Suprapubic skin (tissue), 4 donors: ENCODE results near the gene DLL4. TPM values are rescaled to one million over a fixed set of nuclear protein-coding genes. Genes with fewer than 3 reads are reported as not detected.

Experiments
- DNase-seq, 2 donors: peaks; one replicate each; pipeline ENCODE4 v3.0.0-alpha.2; 2019; ENCODE audit warnings: low spot score in 2 of 2
- H3K27ac ChIP-seq: fragments of 200-600 bp; sonication (generic); one replicate; pipeline ENCODE4 v1.5.1; 2019
- H3K27me3 ChIP-seq: fragments of 200-600 bp; sonication (generic); one replicate; pipeline ENCODE4 v1.5.1; 2019
- H3K36me3 ChIP-seq: fragments of 200-600 bp; sonication (generic); one replicate; pipeline ENCODE4 v1.5.1; 2019
- H3K4me1 ChIP-seq: fragments of 200-600 bp; sonication (generic); one replicate; pipeline ENCODE4 v1.5.1; 2019
- H3K4me3 ChIP-seq: fragments of 200-600 bp; sonication (generic); one replicate; pipeline ENCODE4 v1.5.1; 2019; ENCODE audit warnings: mild to moderate bottlenecking
- H3K9me3 ChIP-seq: fragments of 200-600 bp; sonication (generic); one replicate; pipeline ENCODE4 v1.5.1; 2019
- CTCF ChIP-seq, 2 donors: fragments of 200-600 bp in 1 of 2; fragments of 450-650 bp in 1 of 2; sonication (generic) in 1 of 2; IDR thresholded peaks; one replicate each; pipeline ENCODE4 v1.5.1; 2016 to 2019; ENCODE audit warnings: antibody characterized with exemption in 2 of 2, mild to moderate bottlenecking in 1 of 2, moderate library complexity in 1 of 2
- EP300 ChIP-seq: sonication (generic); formaldehyde crosslinking; IDR thresholded peaks from one replicate; pipeline ENCODE4 v1.6.1; 2017; ENCODE audit warnings: antibody characterized with exemption
- POLR2A ChIP-seq, 2 donors: fragments of 450-650 bp; IDR thresholded peaks; one replicate each; pipeline ENCODE4 v1.6.1; 2017; ENCODE audit warnings: antibody characterized with exemption in 2 of 2, mild to moderate bottlenecking in 2 of 2, moderate library complexity in 2 of 2
- POLR2AphosphoS5 ChIP-seq, 3 donors: sonication (generic); formaldehyde crosslinking; IDR thresholded peaks; one replicate each; pipeline ENCODE4 v1.6.1; 2017; ENCODE audit warnings: antibody characterized with exemption in 3 of 3
- WGBS: methylation state at CpG from one replicate; pipeline ENCODE4 v1.1.5; 2018; 5-methylcytosine and 5-hydroxymethylcytosine counted together
- total RNA-seq, 4 donors: library from RNA; depleted of rRNA; stranded (reverse); fragments of >200 nt; gene quantifications; one replicate each; pipeline ENCODE4 v1.1.0, GENCODE V29; 2016

DLL4 gene
- total RNA-seq, 4 donors from 2014 or later: 0.47 to 5.3 (median 2.6) TPM

GRCh38 chr15:40941528-40942336 lies 12.6 kb downstream of the DLL4 start:
- WGBS: 0% methylated on average over 4 of the region's 92 CpGs
- peak in 1 of 2 donors; percentile 89 for DNase-seq
- no peaks in the 10 kb centered on the region for H3K36me3 ChIP-seq
- H3K27ac ChIP-seq: peak overlapping the region; percentile 89
- TF ChIP-seq EP300 (no peak), POLR2A (IDR thresholded peaks at IDR 0.05) (peak in 1 of 2 donors; percentile 31), CTCF (IDR thresholded peaks at IDR 0.05) (peak; percentile 76 to 82)
- no peaks in the 10 kb centered on the region for H3K27me3 ChIP-seq
- H3K4me3 ChIP-seq: peak overlapping the region; percentile 65
- peaks cover 29% of the 10 kb centered on the region for H3K4me1 ChIP-seq
- no peaks in the 10 kb centered on the region for H3K9me3 ChIP-seq

- WGBS: 40% methylated on average over 15 of the region's 15 CpGs
- DNase-seq: no peak
- TF ChIP-seq POLR2AphosphoS5 (IDR thresholded peaks at IDR 0.05) (no peak), EP300 (no peak), CTCF (IDR thresholded peaks at IDR 0.05) (no peak), POLR2A (IDR thresholded peaks at IDR 0.05) (no peak)
- Histone ChIP-seq H3K4me3 (peak overlapping the region; percentile 65), H3K9me3 (no peaks in the 10 kb centered on the region), H3K4me1 (peaks cover 29% of the 10 kb centered on the region), H3K27ac (peak overlapping the region; percentile 89), H3K36me3 (no peaks in the 10 kb centered on the region), H3K27me3 (no peaks in the 10 kb centered on the region)
Observed at GRCh38 chr15:40942337-40942854, 13.3 kb downstream of the DLL4 start.

- Histone ChIP-seq H3K36me3 (no peaks in the 10 kb centered on the region), H3K9me3 (no peaks in the 10 kb centered on the region), H3K4me3 (peak overlapping the region; percentile 65), H3K4me1 (peaks cover 29% of the 10 kb centered on the region), H3K27ac (no peak overlapping the region), H3K27me3 (no peaks in the 10 kb centered on the region)
- no peak for DNase-seq
- no peak for TF ChIP-seq EP300
- no peak for TF ChIP-seq CTCF (IDR thresholded peaks at IDR 0.05)
- TF ChIP-seq POLR2AphosphoS5 (IDR thresholded peaks at IDR 0.05): no peak
- TF ChIP-seq POLR2A (IDR thresholded peaks at IDR 0.05): no peak
- WGBS: 70% methylated on average over 12 of the region's 12 CpGs
Observed at GRCh38 chr15:40942878-40943277, 13.7 kb downstream of the DLL4 start.

- Histone ChIP-seq H3K27me3 (no peaks in the 10 kb centered on the region), H3K36me3 (no peaks in the 10 kb centered on the region), H3K9me3 (no peaks in the 10 kb centered on the region), H3K4me3 (no peak overlapping the region), H3K27ac (no peak overlapping the region), H3K4me1 (peaks cover 29% of the 10 kb centered on the region)
- no peak for DNase-seq
- WGBS: 91% methylated on average over 6 of the region's 9 CpGs
- no peak for TF ChIP-seq EP300
- TF ChIP-seq POLR2A (IDR thresholded peaks at IDR 0.05): no peak
- no peak for TF ChIP-seq CTCF (IDR thresholded peaks at IDR 0.05)
- no peak for TF ChIP-seq POLR2AphosphoS5 (IDR thresholded peaks at IDR 0.05)
Observed at GRCh38 chr15:40943764-40944365, 14.7 kb downstream of the DLL4 start.
